GM12874 (cell line): Measurements from ENCODE around the gene ORAI3.

Experiments used
- CTCF ChIP-seq: IDR thresholded peaks from 2 replicates; pipeline ENCODE4 v1.5.1; 2011; ENCODE audit warnings: low read depth, mild to moderate bottlenecking, control low read depth, low read length, moderate library complexity; ENCODE audit not compliant: insufficient read depth

Gene ORAI3

GRCh38 chr16:30980023-30980371, 31.1 kb downstream of the ORAI3 start:
- no peak for TF ChIP-seq CTCF

GRCh38 chr16:30980434-30980833, 31.6 kb downstream of the ORAI3 start:
- no peak for TF ChIP-seq CTCF

- TF ChIP-seq CTCF, result no peak
Observed at GRCh38 chr16:30980959-30981358, 32.1 kb downstream of the ORAI3 start.

- TF ChIP-seq CTCF, result no peak
Observed at GRCh38 chr16:30982548-30983288, 33.9 kb downstream of the ORAI3 start.

- TF ChIP-seq CTCF, result no peak
Observed at GRCh38 chr16:30983289-30983889, 34.5 kb downstream of the ORAI3 start.

GRCh38 chr16:30983898-30984610, 35.2 kb downstream of the ORAI3 start:
- TF ChIP-seq CTCF, result no peak

- TF ChIP-seq CTCF, result peak; percentile 93
Observed at GRCh38 chr16:30984669-30985400, 36.0 kb downstream of the ORAI3 start, which contains the start of gene HSD3B7. Gene HSD3B7 (plus strand): TSS chr16:30985207. CDS start chr16:30985659, 452 bp downstream.
